Bronchial epithelial cell (primary cell): ENCODE results near the gene TP53. TPM values are rescaled to one million over a fixed set of nuclear protein-coding genes. Genes with fewer than 3 reads are reported as not detected.
"Not testable (repeated sequence)": the region's sequence is repeated elsewhere in the genome, so short reads cannot be mapped to it uniquely, and the experiment has no call there.

Experiments used
- DNase-seq: peaks from one replicate; pipeline ENCODE4 v3.0.0-alpha.2; 2010; ENCODE audit warnings: low read depth
- FAIRE-seq: peaks from 2 replicates; lab custom pipeline; 2011; peaks lifted over from hg19 to GRCh38; lab: Jason Lieb, UNC
- H3K27me3 ChIP-seq: 2 replicates; pipeline ENCODE4 v1.5.1; 2011; ENCODE audit warnings: low read length; ENCODE audit not compliant: control insufficient read depth, insufficient read depth
- H3K36me3 ChIP-seq: 2 replicates; pipeline ENCODE4 v1.5.1; 2011; ENCODE audit warnings: low read length; ENCODE audit not compliant: control insufficient read depth, insufficient read depth
- H3K4me3 ChIP-seq: 2 replicates; pipeline ENCODE4 v1.5.1; 2011; ENCODE audit warnings: mild to moderate bottlenecking, low read depth, low read length, control low read depth
- CTCF ChIP-seq: IDR thresholded peaks from 2 replicates; pipeline ENCODE4 v1.5.1; 2011; ENCODE audit warnings: mild to moderate bottlenecking, moderate library complexity, low read length, control low read depth, inconsistent platforms; ENCODE audit not compliant: insufficient read depth, severe bottlenecking
- total RNA-seq: library from RNA; depleted of rRNA; stranded (reverse); fragments of >200 nt; gene quantifications from 2 replicates; pipeline ENCODE4 v1.2.1, GENCODE V29; 2014

The TP53 gene
- total RNA-seq, 1 donor from 2014 or later: 9.2 TPM

GRCh38 chr17:7647018-7647417, 40.3 kb downstream of the TP53 start:
- Histone ChIP-seq H3K27me3 (peaks cover 18% of the 10 kb centered on the region), H3K4me3 (no peak overlapping the region), H3K36me3 (no peaks in the 10 kb centered on the region)
- FAIRE-seq: no peak
- DNase-seq: no peak
- no peak for TF ChIP-seq CTCF

GRCh38 chr17:7646457-7646856, 40.8 kb downstream of the TP53 start:
- Histone ChIP-seq H3K36me3 (no peaks in the 10 kb centered on the region), H3K4me3 (no peak overlapping the region), H3K27me3 (peaks cover 13% of the 10 kb centered on the region)
- FAIRE-seq: no peak
- TF ChIP-seq CTCF: no peak
- no peak for DNase-seq

GRCh38 chr17:7644775-7645174, 42.5 kb downstream of the TP53 start:
- Histone ChIP-seq H3K27me3 (peaks cover 2% of the 10 kb centered on the region), H3K4me3 (no peak overlapping the region), H3K36me3 (no peaks in the 10 kb centered on the region)
- no peak for FAIRE-seq
- TF ChIP-seq CTCF: no peak
- no peak for DNase-seq

- not testable (repeated sequence) for H3K36me3 ChIP-seq, FAIRE-seq, H3K4me3 ChIP-seq, H3K27me3 ChIP-seq, DNase-seq
These were observed 45.7 kb downstream of the TP53 start for GRCh38 chr17:7641635-7642034.

GRCh38 chr17:7640783-7641182, 46.5 kb downstream of the TP53 start:
- no peak for DNase-seq
- no peak for FAIRE-seq
- H3K4me3 ChIP-seq: no peak overlapping the region
- H3K36me3 ChIP-seq: no peaks in the 10 kb centered on the region
- no peak for TF ChIP-seq CTCF
- H3K27me3 ChIP-seq: no peaks in the 10 kb centered on the region

GRCh38 chr17:7636163-7636562, 51.1 kb downstream of the TP53 start:
- DNase-seq: no peak
- no peak for TF ChIP-seq CTCF
- FAIRE-seq: no peak
- no peaks in the 10 kb centered on the region for H3K27me3 ChIP-seq
- no peak overlapping the region for H3K4me3 ChIP-seq
- H3K36me3 ChIP-seq: no peaks in the 10 kb centered on the region
